Measurements from ENCODE around the gene KLF11.

The KLF11 gene

DNA sequence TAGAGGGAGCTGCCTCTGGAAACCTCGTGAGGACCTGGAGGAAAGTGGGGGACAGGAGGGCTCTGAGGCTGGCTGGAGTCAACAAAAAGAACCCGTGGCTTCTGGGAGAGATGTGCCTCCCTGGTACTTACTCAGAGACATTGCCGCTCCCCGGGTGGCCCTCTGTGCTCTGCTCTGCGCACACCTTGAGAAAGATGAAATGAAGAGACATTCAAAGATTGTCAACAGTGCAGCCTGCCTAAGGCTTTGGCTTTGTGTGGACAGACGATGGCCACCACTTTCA is 22.4 kb downstream of the KLF11 start:
- no peak for DNase-seq (ENCODE audit: low spot score)

DNA sequence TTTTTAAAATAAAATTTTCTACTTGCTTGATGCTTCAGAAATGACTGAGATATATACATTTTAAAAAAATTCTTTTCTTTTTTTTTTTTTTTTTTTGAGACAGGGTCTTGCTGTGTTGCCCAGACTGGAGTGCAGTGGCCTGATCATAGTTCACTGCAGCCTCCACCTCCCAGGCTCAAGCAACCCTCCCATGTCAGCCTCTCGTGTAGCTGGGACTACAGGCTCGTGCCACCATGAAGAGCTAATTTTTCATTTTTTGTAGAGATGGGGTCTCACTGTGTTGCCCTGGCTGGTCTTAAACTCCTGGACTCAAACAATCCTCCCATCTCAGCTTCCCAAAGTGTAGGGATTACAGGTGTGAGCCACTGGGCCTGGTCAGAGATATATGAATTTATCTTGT is 24.0 kb downstream of the KLF11 start:
- DNase-seq (ENCODE audit: low spot score) = no peak

DNA sequence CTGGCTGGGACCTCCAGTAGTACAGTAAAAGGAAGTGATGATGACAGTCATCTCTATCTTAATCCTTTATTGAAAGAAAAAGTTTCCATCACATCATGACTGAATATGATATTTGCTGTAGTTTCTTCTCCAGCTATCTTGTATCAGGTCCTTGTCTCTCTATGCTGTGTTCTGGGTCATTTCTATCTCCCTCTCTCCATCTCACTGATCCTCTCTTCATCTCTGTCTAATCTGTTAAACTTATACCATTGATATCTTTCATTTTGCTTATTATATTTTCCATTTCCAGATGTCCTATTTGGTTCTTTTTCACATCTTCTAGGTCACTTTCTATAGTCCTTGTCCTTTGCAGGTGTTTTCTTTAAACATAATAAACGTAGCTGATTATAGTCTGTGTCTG is 24.5 kb downstream of the KLF11 start:
- DNase-seq (ENCODE audit: low spot score) = no peak

DNA sequence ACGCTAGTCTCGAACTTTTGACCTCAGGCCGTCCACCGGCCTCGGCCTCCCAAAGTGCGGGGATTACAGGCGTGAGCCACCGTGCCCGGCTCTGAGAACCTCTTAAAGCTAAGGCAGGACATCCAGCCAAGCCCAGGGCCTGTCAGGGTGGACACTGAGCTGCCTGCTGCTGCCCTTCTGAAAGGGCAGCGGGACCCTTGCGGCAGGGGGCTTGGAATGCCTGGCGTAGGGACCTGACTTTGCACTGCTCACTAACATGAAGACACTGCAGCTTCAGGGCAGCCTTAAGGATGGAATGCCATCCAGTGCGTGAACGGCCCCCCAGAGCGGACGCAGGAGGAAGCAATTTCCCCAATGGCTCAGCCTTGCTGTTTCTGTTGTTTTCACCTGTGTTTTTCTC is 27.8 kb downstream of the KLF11 start:
- no peak for DNase-seq (ENCODE audit: low spot score)

DNA sequence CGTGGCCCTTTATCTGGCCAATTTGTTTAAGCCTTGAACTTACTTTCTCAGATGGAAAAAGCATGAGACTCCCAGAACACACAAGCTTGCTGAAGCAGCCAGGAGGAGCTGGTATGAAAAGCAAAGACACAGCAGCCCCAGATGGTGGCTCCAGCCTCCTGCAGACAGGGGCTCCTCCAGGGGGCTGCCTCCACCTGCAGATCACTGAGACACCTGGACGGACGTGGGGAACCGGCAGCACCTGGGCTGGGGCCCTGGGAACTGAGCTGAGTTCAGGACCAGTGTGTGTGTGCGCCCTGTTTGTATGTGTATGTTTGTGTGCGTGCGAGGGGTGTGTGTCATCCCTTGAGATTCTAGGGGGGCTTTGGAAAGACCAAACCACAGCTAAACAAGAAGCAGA is 28.2 kb downstream of the KLF11 start:
- no peak for DNase-seq (ENCODE audit: low spot score)

DNA sequence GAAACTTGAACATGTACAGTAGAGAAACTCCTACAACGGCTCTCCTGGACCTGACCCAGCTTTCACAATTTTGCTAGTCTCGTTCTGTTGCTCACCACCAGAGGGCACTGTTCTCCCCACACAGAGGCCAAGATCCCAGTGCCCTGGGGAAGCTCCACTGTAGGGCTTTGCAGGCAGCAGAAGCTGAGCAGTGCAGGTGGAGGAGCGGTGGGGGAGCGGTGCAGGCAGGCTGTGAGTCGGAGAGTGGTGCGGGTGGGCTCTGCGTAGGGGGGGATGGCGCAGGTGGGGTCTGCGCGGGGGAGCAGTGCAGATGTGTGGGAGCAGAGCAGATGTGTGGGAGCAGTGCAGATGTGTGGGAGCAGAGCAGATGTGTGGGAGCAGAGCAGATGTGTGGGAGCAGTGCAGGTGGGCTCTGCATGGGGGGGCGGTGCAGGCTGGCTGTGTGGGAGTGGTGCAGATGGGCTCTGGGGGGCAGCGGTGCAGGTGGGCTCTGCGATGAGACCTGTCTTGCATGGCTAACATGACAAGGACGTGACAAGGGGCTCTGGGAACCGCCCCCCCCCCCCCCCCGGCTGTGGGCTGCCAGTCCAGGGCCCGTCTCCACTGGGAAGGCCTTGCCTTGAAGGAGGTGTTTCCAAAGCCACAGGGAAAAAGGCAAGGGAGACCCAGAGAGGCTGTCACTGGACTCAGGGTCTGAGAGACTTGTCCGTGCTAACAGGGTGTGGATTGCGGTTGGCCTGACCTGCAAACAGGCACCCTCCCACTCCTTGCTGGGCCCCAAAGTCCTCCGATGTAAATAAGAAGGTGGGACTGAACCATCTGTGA is 29.5 kb downstream of the KLF11 start:
- DNase-seq (ENCODE audit: low spot score) = peak; percentile 86

DNA sequence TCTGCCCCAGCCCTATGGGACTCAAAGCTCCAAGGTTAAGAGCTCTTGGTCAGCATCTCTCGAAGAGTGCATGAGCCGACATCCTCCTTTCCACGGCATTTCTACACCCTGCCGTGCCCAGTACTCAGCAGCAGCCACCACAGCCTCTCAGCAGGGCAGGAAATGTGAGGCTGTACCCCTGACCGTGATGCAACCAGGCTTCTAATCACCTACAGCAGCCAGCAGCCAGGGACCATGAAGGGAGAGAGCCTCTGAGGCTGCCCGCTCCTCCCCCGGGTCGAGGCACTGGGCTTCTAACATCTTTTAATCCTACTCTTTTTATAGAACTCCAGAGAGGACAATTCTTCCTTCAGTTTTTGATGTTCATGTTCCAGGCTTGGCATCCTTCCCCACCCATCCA is 30.4 kb downstream of the KLF11 start:
- no peak for DNase-seq (ENCODE audit: low spot score)

DNA sequence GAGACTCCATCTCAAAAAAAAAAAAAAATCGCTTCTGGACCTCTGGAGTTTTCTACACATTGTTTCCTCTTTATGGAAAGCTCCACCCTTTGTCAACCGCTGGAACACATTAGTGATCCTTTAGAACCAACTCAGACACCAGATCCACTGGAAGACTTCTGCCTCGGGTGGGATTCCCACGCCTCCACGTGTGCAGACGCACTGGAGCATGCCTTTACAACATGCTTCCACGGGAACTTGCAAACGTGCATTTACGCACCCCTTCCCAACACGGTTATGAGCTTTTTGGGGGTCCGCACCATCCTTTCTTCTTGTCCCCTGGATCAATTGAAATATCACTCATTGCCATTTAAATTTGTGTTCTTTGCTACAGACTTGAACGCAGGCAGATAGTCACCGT is 31.8 kb downstream of the KLF11 start:
- no peak for DNase-seq (ENCODE audit: low spot score)

DNA sequence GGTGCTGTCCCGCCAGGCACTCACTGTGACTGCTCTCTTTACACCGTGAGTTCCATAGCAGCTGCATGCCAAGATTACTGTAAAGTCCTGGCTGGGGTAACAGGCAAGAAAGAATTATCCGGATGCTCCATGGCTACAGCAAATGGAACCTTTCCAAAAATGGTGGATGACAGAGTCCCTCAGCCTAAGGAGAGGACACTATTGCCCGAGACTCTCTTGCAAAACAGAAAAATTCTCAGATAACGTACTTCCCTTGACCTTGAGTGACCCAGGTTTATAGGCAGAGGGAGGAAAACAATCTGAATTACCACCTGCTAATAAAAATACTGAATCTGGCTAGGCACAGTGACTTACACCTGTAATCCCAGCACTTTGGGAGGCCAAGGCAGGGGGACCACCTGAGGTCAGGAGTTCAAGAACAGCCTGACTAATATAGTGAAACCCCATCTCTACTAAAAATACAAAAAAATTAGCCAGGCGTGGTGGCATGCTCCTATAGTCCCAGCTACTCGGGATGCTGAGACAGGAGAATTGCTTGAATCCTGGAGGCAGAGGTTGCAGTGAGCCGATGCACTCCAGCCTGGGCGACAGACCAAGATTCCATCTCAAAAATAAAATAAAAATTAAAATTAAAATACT is 32.3 kb downstream of the KLF11 start:
- no peak for DNase-seq (ENCODE audit: low spot score)

DNA sequence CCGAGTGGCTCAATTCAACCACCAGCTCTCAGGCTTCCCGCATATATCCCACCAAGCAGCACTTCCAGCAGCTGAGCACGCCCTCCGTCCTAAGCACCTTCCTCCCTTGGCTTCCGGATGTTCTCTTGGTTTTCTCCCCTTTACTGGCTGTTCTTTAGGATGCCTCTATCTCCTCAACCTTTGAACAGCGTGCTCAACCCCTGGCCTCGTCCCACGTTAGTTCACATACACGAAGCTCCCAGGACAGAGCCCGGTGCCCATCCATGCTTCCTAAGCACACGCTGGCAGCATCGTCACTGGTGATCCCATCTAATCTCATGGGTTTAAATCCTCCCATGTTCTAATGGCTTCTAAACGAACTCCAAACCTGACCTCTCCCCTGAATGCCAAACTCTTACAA is 33.2 kb downstream of the KLF11 start:
- no peak for DNase-seq (ENCODE audit: low spot score)

DNA sequence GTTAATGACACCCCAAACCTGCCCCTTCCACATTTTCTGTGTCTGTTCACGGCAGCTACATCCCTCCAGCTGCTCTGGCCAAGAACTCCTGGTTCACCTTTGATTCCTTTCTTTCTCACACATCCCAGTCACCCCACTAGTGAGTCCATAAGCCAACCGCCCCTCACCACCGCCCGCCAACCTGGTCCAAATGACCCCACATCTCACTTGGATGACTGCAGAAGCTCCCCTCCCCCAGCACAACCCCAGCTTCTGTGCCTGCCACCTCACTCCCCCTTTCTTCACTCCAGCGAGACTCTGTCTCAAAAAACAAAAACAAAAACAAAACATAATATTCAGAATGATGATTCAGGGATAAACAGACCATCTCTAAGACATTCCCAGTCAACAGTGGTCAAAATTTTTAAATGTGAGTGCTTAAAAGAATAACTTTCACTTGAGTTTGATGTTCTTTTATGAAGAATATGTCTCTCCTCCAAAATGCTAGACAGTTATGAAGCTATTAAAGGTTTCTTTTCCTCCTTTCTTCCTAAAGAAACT is 33.7 kb downstream of the KLF11 start:
- DNase-seq (ENCODE audit: low spot score) = no peak

DNA sequence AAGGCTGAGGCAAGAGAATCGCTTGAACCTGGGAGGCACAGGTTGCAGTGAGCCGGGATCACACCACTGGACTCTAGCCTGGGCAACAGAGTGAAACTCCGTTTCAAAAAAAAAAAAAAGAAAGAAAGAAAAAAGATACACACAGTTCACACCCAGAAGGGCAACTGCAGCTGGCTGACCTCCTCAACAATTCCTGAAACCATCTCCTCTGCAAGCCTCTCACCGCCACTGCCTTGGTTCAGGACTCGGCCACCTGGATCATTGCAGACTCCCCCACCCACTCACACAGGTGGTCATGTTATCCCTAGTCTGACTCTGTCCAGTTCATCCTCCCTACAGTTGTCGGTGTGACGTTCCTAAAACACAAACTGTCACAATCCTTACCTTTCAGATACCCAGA is 34.7 kb downstream of the KLF11 start:
- no peak for DNase-seq (ENCODE audit: low spot score)

DNA sequence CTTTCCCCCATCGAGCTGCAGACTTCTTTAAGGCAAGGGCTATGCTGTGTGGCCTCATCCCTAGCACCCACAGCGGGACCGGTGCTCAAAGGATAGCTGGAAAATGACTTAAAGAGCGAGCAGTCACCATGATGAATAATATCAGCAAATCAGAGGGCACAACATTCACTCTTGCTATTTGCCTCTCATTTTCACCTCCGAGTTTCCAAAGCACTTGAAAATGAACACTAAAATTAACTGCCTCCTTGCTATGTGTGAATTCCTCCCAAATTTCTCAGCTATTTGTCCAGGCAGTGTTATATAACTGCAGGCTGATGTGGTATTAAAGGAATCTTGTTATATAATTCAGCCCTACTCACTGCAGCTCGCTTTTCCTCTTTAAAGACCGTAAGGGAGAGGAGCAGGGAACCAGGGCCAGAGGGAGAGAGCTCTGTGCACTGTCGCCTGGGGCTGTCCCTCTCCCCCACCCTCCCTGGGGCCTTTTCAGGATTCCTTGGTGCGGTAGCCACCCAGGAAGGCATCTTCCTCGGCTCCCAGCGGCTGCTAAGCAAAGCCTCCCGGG is 35.4 kb downstream of the KLF11 start:
- DNase-seq (ENCODE audit: low spot score) = no peak

DNA sequence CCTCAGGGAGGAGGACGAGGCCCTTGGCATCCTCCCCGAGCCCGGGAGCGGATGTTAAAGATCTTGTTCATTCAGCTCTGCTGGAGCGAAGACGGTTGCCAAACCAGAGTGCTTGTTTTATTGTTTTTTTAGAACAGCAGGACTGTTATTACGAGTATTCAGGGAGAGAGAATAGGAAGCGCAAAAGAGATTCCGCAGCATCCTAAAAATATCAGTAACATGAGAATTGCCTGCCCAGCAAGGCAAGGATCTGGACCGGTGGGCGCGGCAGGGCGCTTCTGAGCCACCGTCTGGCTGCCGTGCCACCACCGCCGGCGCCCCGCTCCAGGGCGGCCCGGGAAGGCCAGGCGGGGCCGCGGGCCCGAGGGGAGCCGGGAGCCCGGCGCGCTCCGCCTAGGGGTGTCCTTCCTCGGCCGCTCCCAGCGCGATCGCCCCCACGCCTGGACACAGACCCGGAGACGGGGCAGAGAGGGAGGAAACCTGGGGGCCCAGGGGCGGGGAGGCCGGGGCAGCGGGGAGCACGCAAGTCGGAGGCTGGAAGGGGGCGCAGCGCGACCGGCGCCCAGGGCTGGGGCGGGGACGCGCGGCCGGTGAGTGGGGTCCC is 36.0 kb downstream of the KLF11 start:
- no peak for DNase-seq (ENCODE audit: low spot score)

DNA sequence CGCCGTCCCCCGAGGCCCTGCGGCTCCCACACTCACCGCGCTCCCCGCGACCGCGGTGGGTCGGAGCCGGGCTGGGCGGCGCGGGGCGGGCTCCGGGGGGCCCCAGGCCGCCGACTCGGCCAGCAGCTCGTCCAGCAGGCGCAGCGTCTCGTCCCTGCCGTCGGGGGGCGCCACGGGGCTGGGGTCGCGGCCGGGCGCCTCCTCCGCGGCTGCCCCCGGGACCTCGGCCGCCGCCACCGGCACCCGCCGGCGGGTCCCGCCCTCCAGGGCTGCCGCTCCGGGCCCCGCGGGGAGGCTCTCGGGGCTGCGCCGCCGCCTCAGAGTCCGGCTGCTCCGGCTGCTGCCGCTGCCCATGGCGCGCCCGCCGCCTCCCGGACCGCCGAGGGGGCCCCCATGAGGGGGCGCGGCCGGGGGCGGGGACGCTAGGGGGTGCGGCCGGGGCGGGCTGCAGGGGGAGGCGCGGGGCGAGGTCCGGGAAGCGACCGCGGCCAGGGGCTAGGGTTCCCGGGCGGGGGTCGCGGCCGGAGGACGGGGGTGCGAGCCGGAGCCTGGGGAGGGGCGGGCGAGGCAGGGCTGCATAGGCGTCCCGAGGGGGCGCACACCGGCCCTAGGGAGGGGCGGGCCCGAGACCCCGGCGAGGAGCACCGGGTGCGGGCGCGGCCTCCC is 36.7 kb downstream of the KLF11 start, which contains the start of gene CYS1:
TSS of gene CYS1 (minus strand) at position 542 of the 666 bp plus-strand sequence. CDS start at position 354, 188 bp downstream.
- DNase-seq (ENCODE audit: low spot score) = no peak

DNA sequence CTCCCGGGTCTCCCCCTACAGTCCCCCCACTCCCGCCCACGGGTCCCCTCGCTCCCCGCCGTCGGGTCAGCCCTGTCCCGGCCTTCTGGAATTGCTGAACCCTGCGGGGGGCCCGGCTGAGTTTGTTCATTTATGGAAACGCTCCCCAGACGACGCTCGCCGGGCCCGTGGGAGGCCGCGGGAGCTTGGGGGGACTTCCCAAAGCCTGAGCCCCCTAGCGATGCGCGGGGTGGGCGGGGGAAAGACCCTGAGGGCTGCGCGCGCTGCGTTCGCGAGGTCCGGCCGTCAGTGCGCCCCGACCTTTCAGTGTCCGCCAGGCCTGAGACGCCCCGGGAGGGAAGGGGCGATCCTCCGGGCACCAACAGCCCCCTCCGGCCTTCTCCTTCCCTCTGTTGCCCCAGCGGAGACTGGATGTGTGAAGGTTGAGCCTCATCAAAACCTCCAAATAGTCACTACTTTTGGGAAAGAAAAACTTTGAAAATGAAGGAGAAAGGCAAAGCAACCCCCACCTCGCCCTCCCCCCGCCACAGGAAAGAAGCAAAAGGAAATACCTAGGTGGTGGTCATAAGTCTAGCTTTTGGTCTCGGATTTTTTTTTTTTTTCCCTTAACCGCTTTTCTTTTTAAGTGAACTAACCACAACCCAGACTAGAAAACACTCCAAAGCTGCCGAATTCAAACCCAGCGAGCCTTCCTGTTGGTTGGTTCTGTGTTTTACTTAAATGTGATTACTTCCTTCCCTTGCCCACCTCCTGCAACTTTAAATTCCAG is 37.4 kb downstream of the KLF11 start:
- no peak for DNase-seq (ENCODE audit: low spot score)

DNA sequence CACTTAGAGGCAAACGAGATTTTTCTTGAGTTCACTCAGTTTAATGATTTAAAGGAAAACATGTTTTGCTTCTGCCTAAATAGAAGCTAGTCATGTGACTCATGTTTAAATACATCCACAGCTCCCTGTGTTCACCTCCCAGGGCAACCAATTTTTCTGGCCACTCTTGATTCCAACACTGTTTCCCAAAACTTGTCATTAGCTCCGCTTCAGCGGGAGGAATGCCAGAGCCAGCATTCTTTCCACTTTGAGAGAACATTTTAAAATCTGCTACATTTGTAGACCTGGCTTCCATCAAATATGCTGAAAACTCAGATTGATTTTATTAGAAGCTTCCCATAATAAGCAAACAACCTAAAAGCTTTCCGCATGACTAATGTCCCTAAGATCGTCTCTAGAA is 39.7 kb downstream of the KLF11 start:
- DNase-seq (ENCODE audit: low spot score) = no peak

DNA sequence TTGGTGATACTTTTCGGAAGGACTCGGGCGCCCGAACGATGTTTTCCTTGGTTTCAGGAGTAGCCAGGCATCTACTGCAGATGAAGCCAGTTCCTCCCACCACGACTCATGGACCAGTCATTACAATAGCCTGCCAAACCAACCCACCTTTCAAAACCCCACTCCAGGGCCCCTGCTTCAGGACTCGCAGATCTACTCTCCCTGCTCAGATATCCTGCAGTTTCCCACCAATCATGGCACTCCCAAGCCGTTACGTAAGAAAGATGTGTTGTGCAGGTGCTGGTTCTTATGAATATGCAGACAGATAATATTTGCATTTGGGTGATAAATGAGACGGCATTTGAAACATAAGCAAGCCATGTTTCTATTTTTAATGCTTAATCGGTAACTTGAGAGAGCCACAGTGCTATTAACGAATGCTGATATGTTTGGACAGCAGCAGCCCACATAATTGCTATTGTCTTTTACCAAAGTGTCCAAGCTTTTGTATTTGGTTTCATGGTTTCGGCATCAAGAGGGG is 40.4 kb downstream of the KLF11 start:
- DNase-seq (ENCODE audit: low spot score) = no peak

DNA sequence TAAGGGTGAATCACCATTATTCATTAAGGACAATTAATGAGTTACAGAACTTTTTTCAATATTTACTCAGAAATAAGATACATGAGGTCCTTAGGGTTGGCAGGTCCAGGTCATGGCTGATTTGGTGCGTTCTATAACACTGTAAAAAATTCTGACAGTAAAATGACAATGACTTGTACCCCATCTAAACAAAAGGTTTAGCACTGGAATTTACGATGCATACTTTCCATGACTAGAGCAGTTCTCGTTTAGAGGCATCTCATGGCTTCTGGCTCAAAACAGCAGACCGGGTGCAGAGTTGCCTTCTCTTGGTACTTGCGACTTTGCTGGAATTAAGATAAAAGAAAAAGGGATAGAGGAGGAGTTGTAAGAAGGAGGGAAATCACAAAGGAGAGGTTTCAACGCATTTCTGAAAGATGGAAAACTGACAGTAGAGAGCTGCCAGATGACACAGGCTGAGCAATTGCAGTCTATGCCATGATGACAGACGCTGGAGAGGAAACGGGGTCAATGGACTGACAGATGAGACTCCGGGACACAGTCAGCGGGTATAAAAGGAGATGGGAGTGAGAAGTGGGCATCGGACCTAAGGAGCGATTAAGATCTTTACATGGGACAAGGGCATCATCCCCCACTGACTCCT is 41.0 kb downstream of the KLF11 start:
- no peak for DNase-seq (ENCODE audit: low spot score)

DNA sequence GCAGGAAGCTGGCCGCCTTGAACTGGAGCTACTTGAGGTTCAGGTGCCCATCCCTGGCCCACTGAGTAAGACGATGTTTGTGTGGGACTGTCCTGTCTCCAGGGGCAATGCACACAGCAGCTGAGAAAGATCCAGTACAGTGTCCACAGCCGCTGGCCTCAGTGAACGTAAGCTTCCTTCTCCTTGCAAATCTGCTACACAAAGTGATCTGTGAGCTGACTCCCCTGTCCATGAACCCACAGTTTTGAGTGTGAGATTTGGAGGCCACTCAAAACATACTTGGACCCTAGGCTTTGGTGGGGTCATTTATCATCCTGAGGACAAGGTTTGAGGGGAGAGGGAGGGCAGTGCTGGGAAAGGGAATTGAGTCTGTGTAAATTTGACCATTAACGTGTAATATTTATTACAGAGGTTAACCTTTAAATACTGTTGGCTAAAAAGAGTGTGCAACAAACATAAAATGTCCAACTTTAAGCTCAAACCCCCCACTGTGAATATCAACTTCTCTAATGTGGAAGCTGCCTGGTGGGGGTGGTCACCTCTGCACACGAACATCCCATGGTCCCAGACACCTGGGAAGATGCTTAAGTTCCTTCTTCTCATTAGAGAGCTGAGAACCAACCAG is 41.8 kb downstream of the KLF11 start:
- no peak for DNase-seq (ENCODE audit: low spot score)
